ENCODE measurements around the gene TNFSF10. TPM values are rescaled to one million over a fixed set of nuclear protein-coding genes. Genes with fewer than 3 reads are reported as not detected.

TNFSF10 gene
- total and polyA plus RNA-seq, 10 of the 15 experiments (the other 5 are each of a cell fraction or from before 2014, with no cell fraction given) = 2.1 to 12.3 (median 4.4) TPM

DNA sequence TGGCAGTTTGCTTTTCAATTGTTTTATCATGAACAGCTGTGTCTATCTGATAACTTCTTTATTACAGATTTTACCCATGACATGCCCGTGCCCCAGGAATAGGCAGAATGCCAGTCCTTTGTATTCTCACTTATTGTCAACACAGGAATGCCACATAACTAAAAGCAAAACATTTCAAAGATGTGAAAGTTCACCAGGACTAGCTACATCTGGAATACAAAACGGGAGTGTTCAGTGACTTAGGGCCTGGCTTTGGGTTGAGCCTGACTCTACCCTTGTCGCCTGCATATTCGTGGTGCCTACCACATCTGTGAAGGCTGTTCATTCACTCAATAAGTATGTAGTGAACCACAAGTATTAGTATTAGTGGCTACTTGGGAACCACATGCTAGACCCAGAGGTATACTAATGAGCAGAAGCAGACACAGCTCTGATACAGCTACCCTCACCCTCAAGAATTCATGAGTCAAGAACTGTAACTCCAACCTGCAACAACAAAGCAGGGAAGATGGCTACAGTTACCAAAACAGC, 2.9 kb downstream of the TNFSF10 start (continued):
- TF ChIP-seq, protein P1, sequence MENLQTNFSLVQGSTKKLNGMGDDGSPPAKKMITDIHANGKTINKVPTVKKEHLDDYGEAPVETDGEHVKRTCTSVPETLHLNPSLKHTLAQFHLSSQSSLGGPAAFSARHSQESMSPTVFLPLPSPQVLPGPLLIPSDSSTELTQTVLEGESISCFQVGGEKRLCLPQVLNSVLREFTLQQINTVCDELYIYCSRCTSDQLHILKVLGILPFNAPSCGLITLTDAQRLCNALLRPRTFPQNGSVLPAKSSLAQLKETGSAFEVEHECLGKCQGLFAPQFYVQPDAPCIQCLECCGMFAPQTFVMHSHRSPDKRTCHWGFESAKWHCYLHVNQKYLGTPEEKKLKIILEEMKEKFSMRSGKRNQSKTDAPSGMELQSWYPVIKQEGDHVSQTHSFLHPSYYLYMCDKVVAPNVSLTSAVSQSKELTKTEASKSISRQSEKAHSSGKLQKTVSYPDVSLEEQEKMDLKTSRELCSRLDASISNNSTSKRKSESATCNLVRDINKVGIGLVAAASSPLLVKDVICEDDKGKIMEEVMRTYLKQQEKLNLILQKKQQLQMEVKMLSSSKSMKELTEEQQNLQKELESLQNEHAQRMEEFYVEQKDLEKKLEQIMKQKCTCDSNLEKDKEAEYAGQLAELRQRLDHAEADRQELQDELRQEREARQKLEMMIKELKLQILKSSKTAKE (IDR thresholded peaks at IDR 0.05; ENCODE audit: low read depth, poor library complexity, severe bottlenecking) = peak; percentile 75
- TF ChIP-seq BMI1 (IDR thresholded peaks at IDR 0.05; ENCODE audit: borderline replicate concordance) (no peak), PAX8 (IDR thresholded peaks at IDR 0.05) (no peak), TCF12 (IDR thresholded peaks at IDR 0.05; ENCODE audit: low read depth, low read length) (no peak), PAX5 (IDR thresholded peaks at IDR 0.05; ENCODE audit: borderline replicate concordance, low read depth, low read length) (peak; percentile 40; the same call in 1 of the 2 replicates), HDAC2 (IDR thresholded peaks at IDR 0.05) (no peak), SMAD5 (IDR thresholded peaks at IDR 0.05; ENCODE audit: low read depth) (no peak), NFIC (IDR thresholded peaks at IDR 0.05; ENCODE audit: low read depth, low read length) (no peak), SREBF2 (IDR thresholded peaks at IDR 0.05; ENCODE audit: low read length) (no peak), RAD21 (IDR thresholded peaks at IDR 0.05; ENCODE audit: insufficient read depth, low read depth, low read length) (no peak), BCL11A (IDR thresholded peaks at IDR 0.05; ENCODE audit: low read depth, low read length) (peak; percentile 54; the same call in 1 of the 2 replicates), IKZF2 (IDR thresholded peaks at IDR 0.05) (0 out of 4 replicates have a peak, but pooled peaks of 1 of the 2 experiments have one; percentile 16), SMARCA5 (IDR thresholded peaks at IDR 0.05) (no peak)
- TF ChIP-seq, protein P2, sequence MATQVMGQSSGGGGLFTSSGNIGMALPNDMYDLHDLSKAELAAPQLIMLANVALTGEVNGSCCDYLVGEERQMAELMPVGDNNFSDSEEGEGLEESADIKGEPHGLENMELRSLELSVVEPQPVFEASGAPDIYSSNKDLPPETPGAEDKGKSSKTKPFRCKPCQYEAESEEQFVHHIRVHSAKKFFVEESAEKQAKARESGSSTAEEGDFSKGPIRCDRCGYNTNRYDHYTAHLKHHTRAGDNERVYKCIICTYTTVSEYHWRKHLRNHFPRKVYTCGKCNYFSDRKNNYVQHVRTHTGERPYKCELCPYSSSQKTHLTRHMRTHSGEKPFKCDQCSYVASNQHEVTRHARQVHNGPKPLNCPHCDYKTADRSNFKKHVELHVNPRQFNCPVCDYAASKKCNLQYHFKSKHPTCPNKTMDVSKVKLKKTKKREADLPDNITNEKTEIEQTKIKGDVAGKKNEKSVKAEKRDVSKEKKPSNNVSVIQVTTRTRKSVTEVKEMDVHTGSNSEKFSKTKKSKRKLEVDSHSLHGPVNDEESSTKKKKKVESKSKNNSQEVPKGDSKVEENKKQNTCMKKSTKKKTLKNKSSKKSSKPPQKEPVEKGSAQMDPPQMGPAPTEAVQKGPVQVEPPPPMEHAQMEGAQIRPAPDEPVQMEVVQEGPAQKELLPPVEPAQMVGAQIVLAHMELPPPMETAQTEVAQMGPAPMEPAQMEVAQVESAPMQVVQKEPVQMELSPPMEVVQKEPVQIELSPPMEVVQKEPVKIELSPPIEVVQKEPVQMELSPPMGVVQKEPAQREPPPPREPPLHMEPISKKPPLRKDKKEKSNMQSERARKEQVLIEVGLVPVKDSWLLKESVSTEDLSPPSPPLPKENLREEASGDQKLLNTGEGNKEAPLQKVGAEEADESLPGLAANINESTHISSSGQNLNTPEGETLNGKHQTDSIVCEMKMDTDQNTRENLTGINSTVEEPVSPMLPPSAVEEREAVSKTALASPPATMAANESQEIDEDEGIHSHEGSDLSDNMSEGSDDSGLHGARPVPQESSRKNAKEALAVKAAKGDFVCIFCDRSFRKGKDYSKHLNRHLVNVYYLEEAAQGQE (IDR thresholded peaks at IDR 0.05; ENCODE audit: low read depth, low read length) = no peak
- TF ChIP-seq, protein P3, sequence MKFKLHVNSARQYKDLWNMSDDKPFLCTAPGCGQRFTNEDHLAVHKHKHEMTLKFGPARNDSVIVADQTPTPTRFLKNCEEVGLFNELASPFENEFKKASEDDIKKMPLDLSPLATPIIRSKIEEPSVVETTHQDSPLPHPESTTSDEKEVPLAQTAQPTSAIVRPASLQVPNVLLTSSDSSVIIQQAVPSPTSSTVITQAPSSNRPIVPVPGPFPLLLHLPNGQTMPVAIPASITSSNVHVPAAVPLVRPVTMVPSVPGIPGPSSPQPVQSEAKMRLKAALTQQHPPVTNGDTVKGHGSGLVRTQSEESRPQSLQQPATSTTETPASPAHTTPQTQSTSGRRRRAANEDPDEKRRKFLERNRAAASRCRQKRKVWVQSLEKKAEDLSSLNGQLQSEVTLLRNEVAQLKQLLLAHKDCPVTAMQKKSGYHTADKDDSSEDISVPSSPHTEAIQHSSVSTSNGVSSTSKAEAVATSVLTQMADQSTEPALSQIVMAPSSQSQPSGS (IDR thresholded peaks at IDR 0.05; ENCODE audit: low read length) = no peak
- TF ChIP-seq, protein P4, sequence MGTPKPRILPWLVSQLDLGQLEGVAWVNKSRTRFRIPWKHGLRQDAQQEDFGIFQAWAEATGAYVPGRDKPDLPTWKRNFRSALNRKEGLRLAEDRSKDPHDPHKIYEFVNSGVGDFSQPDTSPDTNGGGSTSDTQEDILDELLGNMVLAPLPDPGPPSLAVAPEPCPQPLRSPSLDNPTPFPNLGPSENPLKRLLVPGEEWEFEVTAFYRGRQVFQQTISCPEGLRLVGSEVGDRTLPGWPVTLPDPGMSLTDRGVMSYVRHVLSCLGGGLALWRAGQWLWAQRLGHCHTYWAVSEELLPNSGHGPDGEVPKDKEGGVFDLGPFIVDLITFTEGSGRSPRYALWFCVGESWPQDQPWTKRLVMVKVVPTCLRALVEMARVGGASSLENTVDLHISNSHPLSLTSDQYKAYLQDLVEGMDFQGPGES (IDR thresholded peaks at IDR 0.05) = no peak
- TF ChIP-seq, protein P5, sequence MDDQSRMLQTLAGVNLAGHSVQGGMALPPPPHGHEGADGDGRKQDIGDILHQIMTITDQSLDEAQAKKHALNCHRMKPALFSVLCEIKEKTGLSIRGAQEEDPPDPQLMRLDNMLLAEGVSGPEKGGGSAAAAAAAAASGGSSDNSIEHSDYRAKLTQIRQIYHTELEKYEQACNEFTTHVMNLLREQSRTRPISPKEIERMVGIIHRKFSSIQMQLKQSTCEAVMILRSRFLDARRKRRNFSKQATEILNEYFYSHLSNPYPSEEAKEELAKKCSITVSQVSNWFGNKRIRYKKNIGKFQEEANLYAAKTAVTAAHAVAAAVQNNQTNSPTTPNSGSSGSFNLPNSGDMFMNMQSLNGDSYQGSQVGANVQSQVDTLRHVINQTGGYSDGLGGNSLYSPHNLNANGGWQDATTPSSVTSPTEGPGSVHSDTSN (IDR thresholded peaks at IDR 0.05; ENCODE audit: insufficient replicate concordance, low read depth, low read length) = no peak
- TF ChIP-seq, protein P6, sequence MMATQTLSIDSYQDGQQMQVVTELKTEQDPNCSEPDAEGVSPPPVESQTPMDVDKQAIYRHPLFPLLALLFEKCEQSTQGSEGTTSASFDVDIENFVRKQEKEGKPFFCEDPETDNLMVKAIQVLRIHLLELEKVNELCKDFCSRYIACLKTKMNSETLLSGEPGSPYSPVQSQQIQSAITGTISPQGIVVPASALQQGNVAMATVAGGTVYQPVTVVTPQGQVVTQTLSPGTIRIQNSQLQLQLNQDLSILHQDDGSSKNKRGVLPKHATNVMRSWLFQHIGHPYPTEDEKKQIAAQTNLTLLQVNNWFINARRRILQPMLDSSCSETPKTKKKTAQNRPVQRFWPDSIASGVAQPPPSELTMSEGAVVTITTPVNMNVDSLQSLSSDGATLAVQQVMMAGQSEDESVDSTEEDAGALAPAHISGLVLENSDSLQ (IDR thresholded peaks at IDR 0.05) = no peak
- TF ChIP-seq, protein P7, sequence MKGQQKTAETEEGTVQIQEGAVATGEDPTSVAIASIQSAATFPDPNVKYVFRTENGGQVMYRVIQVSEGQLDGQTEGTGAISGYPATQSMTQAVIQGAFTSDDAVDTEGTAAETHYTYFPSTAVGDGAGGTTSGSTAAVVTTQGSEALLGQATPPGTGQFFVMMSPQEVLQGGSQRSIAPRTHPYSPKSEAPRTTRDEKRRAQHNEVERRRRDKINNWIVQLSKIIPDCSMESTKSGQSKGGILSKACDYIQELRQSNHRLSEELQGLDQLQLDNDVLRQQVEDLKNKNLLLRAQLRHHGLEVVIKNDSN (IDR thresholded peaks at IDR 0.05; ENCODE audit: borderline replicate concordance, extremely low read length, insufficient read depth, low read depth, low read length) = no peak

Measured in GM12878 (cell line).